ENCODE measurements around the gene FRS2.

DNA sequence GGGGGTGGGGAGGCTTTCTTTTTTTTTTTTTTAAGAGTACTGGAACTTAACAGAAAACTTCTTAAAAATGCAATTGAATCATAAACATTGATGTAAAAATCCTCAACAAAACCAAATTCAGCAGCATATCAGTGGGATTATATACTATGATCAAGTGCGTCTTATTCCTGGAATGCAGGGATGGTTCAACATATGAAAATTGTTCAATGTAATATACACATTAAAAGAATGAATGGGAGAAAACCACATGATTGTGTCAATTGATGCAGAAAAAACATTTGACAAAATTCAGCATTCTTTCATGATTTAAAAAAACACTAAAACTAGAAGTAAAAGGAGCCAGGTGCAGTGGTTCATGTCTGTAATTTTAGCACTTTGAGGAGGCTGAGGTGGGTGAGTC lies 73.9 kb downstream of the FRS2 start:
- no peak for TF ChIP-seq CTCF (IDR thresholded peaks at IDR 0.05)
- no peak for TF ChIP-seq POLR2AphosphoS5 (IDR thresholded peaks at IDR 0.05)
- TF ChIP-seq POLR2A (IDR thresholded peaks at IDR 0.05): no peak

Data from suprapubic skin (tissue), 4 donors.